ENCODE measurements around the gene POLR3B.
"Not testable (repeated sequence)": the region's sequence is repeated elsewhere in the genome, so short reads cannot be mapped to it uniquely, and the experiment has no call there.

POLR3B gene

DNA sequence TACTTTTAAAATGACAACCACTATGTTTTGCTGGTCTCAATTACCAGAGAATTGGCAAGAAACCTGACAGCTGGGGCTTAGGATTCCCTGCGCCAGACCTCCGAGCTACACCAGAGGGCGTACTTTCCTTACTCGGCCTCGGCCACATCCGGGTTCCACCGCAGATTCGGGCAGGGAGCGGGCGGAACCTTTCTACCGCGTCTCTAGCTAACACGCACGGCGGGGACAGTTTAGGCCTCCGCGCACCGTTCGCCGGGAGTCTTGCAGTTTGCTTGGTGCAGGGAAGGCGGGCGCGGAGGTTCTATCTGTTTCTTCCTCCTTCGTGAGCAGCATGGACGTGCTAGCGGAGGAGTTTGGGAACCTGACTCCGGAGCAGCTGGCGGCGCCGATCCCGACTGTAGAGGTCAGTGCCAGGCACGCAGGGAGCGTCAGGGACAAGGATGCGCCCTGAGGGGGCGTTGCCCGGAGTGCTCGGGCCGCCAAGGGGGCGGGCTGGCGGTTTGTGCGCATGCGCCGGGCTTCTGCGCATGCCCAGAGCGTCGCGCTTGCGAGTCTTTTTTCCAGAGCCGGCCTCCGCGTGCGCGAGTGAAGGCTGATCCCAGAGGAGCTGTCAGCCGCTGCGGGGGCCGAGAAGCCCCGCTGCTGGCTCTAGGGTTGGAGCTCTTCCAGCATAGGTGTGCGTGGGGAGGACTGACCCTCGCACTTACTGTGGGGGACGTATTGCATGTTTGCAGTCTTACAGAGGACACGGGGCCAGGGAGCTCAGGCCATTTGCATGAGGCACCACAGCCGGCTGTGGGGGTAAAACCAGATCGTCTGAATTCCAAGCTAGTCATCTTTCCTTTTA lies at the start of gene POLR3B:
POLR3B (plus strand) TSS at position 200 of the 847 bp plus-strand sequence; CDS start at position 332, 132 bp downstream.
- peak; percentile 95 to 96 for DNase-seq

DNA sequence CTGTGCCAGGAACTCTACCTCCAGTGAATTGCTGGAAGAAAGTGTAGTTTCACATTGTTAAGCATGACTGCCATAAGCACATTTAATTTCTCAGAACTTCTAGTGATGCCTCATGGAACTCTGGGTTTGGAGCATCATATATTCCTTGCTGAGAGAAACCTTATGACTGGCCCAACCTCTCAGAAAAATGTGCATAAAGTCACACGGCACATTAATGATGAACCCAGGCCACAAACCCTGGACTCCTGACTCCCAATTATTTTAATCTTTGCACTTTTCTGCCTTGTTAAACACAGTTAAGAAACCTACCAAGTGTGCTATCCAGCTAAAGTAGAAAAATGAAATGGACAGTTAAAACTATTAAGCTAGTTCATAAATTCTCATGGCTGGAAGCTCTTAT lies 49.4 kb upstream of the POLR3B start:
- DNase-seq = no peak

DNA sequence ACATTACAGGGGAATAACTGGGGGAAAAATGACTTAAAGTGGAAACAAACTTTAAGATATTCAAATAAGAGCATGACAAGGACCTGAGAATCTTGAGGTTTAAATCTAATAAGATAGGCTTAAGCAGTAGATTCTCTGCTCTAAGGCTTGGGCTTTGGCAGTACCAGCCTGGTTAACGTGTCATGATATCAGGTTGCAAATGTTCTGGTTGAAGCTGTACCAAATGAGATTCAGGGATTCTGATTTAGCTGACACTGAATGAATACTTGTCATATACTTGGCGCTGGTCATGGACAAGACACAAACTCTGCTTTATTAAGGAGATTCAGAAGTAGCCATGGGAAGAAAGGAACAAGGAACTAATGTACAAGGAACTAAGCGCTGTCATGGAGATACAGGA lies 48.9 kb upstream of the POLR3B start:
- DNase-seq = no peak

DNA sequence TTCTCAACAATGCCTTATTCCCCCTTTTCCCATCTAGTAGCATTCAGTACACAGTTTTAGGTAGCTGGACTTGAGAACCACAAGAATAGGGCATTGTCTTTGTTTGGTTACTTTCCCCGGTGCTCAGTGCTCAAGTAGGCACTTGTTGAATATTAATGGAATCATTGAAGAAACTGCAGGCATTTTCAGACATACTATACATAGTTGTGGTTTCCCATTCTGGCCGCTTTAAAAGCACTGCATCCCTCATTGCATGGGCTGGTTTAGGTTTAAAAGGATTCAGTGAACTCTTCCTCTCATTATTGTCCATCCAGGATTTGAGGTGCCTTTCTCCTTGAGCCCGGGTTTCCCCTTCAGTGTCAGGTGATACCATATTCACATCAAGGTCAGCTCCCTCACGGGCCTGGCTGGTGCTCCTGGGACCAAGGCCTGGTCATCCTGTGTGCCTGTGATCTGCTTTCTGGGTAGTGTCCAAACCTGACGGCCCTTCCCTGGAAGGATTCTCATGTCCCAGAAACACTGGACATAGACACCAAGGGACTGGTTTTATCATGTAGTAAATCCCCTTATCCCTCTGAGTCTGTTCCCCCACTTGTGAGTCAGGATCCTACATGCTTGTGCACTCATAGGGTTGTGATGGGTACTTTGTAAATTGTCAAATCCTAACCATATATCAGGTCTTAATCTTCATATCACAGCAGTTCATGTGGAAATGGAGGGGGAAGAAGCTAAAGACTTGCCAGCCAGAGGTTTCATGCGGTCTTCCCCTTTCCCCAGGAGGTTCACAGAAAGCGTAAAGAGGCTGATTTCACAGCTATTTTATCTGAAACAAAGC lies 47.7 kb upstream of the POLR3B start:
- DNase-seq = no peak

DNA sequence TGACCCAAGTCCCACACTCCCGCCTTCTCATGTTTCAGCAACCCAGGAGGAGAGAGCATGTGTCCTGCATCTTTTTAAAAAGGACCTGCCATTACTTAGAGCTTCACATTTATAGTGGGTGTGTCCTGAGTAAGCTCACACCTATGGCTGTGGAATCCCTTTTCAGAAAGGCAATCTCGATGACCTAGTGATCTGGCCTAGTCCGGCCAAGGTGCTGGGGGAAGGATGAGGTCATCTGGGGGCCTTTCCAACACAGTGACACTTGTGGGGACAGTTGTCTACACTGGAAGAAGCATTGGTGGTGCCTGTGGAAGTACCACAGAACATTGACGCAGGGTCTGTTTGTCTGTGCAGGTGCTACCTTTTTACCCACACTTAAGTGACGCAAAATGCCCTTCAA lies 46.9 kb upstream of the POLR3B start:
- no peak for DNase-seq

DNA sequence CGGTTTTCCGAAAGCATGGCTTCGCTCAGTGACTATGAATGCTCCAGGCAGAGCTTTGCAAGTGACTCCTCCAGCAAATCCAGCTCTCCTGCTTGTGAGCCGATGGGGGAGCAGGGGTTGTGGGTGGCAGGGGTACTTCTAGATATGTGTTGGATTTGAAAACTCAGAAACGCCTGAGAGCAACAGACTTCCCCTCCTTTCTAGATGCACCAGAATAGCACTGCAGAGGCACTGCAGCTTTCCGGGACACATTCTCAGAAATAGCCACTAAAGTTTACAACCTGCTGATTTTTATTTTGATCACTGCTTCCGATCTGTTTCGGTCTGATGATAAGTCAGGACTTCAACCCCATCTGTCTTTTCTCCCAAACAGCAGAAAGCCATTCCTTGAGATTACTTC lies 46.4 kb upstream of the POLR3B start:
- DNase-seq = no peak

DNA sequence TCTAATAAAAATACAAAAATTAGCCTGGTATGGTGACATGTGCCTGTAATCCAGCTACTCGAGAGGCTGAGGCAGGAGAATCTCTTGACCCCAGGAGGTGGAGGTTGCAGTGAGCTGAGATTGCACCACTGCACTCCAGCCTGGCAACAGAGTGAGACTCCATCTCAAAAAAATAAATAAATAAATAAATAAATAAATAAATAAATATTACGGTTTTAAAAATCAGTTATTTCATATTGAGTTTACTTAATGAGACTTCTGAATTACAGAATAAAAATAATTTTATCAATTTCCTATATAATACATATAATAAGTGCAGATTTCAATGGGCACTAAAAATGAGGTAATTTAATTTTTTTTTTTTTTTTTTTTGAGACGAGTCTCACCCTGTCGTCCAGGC lies 44.1 kb upstream of the POLR3B start:
- DNase-seq = not testable (repeated sequence)

DNA sequence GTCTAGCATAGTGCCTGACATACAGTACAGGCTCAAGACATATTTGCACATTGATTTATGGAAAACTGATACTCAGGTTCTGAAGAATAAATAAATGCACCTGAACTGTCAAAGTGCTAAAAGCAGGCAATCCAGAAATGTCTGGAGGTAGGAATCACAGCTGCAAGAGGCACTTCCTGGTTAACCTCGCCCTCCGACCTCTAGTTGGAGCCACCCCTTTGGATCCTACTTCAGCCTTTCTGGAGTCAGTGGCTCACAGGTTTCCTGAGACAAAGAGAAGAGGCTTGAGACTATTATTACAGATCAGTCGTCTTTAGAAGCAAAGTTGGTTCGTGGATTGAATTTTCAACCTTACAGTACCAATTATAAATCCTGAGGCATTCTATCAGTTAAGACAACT lies 42.0 kb upstream of the POLR3B start:
- DNase-seq = no peak

DNA sequence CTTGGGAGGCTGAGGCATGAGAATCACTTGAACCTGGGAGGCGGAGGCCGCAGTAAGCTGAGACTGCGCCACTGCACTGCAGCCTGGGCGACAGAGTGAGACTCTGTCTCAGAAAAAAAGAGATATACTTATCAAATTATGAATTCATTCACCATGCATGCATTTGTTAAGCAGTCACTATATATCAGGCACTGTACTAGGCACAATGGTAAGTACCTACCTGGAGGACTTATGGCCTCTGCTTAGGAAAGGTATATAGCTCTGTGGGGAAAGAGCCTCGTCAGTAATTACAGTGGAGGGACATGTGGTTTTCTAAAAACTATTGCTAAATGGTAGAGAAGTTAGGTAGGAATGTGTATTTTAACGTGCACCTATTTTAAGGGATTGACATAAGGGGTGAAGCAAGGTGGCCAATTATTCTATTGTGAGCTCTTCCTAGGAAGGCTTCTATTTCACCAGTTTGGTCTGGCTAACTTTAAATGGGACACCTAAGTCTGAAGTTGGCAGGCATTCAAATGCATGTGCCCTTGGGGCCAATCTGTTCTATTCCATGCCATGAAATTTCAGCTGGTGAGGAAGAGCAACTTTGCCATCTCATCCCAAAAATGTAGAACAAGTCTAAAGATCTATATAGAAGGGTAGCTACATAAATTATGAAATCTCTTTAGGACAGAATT lies 40.0 kb upstream of the POLR3B start:
- DNase-seq = peak in 1 of 2 experiments; percentile 19

DNA sequence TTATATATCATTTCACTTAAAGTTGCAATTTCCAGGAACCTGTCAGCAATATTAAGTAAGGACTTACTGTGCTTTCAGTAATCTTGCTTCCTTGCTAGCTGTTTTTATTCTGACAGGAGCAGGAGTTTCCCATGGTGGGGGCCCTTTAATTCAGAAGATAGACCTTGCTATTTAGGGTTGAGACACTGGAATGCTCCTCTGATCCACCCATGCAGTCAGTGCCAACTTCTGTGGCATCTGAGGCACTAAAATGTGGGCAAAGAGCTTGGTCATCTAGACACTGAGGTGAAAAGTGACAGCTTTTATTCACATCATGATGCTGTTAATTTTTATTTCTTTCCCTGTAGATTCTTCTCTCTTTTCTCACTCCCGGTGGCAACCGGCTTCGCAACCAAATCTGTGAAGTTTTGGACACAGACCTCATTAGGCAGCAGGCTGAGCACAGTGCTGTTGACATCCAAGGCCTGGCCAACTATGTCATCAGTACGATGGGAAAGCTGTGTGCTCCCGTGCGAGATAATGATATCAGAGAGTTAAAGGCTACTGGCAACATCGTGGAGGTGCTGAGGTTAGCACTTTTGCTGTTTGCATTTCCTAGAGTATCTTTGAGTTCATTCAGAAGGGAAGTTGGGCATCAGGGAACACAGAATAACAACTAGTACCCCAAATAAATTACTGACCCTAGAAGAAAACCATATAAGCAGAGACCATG lies 36.3 kb upstream of the POLR3B start:
- DNase-seq = no peak

DNA sequence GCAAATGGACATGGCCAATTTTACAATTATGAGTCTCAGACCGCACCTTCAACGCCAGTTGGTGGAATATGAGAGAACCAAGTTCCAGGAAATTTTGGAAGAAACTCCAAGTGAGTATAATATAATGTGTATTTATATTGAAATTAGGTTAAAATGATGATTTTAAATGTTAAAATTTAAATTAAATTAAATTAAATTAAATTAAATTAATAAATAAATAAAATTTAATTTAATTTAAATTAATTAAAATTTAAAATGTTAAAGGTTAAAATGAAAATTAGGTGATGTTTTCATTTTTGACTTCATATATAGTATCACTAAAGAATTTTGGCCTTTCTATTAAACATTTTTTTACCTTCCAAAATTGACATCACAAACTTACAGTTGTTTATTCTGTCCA lies 34.0 kb upstream of the POLR3B start:
- no peak for DNase-seq

DNA sequence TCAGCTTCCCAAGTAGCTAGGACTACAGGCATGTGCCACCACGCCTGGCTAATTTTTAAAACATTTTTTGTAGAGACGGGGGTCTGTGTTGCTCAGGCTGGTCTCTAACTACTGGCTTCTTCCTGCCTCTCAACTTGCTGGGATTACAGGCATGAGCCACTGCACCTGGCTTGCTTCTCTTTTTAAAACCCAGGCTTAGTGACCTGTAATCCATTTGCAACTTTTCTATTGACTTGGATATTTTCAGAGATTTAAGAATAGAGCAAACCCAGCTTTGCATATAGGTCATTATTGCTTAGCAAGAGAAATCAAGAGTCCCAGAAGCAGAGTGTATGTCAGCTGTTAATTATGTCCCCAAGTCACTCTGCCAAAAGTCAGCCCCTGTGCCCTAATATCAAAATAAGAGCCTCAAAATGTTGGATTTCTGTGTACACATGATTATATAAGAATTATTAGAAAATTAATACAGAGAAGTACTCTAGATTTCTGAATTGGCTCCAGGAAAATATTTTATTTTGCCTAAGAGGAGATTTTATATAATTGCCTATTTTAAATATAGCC lies 30.2 kb upstream of the POLR3B start:
- no peak for DNase-seq

DNA sequence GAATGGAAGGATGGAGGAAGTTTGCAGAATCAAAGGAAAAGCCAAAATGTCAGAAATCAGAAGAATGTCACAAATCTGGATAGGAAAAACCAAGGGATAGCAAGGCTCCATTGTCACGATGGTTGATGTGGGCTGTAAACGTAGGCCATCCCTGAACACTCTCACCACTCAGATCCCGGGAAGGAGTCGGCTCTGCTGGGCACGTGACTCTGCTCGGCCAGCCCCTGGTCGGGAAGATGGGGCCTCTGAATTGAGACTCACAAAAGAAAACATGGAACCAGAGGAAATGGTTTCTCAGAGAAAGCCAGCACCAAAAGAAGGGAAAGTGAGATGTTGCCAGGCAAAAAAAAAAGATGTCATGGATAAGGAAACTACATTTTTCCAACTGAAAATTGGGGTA lies 28.8 kb upstream of the POLR3B start:
- DNase-seq = no peak

DNA sequence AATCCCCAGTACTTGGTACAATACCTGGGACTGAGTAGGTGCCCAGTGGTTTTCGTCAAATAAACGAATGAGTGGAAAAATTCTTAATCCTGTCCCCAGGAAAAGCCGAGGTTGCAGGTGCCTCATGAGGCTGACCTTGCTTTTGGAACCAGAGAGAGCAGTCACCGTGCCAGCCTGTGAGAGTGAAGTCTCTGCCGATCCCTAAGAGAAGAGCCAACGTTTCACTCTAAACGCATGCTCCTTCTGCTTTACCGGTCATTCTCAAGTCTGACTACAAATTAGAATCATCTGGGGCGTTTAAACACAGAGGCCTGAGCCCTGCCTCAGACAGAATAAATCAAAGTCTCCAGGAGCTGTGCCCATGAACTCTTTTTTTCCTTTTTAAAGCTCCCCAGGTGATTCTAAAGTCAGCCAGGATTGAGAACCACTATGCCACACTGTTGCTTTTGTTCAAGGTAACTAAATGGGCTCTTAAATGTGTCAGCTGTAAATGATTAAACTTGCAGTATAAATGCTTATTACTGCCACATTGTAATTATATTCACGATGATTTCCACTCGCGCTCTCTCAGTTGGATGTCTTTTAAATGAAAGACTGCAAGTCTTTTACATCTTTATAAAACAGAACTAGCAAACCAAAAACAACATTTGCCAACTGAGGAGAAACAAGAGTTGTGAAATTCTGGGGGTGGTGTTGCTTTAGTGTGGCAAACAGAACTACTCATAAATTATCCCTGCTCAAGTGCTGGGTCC lies 28.1 kb upstream of the POLR3B start:
- no peak for DNase-seq

DNA sequence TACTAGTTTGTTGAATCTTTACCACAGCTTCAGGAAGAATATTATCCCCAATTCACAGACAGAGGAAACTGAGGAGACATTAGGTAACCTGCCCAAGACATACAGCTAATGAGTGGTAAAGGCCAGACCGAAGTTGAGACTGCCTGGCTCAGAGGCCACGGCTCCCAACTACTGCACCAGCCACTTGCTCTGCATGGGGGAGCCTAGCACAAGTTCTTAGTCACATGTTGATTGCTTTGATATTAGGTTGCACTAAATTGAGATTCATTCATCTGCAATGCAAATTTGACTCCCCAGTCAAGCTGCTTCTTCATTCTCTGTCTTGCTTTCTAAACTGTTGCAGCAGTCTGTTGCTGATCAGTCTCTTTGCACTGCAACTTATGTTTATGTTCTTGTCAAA lies 25.9 kb upstream of the POLR3B start:
- DNase-seq = no peak

DNA sequence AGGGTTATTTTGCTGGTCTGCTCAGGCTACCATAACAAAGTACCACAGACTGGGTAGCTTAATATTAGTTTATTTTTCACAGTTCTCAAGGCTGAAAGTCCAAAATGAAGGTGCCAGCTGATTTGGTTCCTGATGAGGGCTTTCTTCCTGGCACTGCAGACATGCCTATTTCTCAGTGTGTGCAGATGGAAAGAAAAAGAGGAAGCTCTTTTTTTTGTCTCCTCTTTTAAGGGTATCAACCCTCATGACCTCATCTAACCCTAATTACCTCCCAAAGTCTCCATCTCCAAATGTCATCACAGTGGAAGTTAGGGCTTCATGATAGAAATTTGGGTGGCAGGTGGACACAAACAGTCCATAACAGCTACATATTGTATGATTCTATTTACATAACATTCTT lies 25.0 kb upstream of the POLR3B start:
- DNase-seq = no peak

DNA sequence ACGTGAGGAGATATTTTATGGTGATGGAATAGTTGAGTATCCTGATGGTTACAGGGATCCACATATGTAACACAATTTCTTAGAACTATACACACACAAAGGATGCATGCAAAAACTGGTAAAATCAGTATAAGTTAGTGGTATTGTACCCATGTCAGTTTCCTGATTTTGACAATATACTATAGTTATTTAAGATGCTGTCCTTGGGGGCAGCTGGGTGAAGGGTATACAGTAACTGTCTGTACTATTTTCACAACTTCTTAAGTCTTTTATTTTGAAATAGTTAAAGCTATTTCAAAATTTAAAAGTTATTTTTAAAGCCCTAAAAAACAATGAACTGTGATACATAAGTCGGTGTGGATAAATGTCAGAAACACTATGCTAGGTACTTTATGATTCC lies 24.5 kb upstream of the POLR3B start:
- no peak for DNase-seq

DNA sequence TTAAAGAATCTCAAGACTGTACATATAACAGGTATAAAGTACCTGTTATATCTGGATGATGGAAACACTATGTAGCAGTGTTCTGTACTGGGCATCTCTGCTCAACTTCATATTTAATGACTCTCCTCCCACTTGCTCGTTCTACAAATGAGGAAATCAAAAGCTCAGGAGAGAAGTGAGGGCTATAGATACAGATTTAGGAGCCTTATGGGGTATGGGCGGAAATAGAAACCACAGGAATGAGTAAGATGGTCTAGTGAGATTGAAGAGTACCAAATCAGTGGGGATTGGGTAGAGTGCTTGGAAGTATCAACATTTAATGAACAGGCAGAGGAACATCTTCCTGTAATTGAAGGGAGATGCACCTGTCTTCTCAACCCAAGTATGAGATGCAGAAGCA lies 23.8 kb upstream of the POLR3B start:
- no peak for DNase-seq

DNA sequence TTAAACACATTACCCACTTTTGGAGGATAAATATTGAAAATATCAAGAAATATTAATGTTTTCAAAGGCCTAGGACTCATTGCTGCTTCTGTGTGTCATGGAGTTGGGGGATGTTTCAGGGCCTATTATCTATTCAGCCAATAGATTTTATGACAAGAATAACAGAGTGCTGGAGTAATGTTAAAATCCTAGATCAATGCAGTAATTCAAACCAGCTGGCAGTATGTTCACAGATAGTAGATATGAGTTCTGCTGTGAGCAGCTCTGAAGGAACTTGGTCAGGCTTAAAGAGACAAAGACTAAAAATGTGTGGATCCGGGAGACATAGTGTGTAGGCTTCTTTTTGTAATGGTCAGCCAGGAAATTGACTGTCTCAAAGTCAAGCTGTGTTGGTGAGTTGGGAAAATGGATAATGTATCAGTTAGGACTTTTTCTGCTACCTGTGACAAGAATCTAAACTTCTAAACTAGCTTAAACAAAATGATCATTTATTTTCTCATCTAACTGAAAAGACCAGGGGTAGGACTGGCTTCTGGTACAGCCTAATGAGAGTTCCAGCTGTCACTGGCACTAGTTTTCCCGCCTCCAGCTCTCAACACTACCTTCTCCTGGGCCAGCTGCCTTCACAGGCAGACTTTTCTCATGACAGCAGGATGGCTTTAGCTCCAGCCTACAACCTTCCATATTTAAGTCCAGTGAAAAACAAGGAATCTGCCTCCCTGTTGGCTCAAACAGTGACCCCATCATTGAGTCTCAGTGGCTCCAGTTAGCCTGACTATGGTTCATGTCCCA lies 16.3 kb upstream of the POLR3B start:
- DNase-seq = no peak

DNA sequence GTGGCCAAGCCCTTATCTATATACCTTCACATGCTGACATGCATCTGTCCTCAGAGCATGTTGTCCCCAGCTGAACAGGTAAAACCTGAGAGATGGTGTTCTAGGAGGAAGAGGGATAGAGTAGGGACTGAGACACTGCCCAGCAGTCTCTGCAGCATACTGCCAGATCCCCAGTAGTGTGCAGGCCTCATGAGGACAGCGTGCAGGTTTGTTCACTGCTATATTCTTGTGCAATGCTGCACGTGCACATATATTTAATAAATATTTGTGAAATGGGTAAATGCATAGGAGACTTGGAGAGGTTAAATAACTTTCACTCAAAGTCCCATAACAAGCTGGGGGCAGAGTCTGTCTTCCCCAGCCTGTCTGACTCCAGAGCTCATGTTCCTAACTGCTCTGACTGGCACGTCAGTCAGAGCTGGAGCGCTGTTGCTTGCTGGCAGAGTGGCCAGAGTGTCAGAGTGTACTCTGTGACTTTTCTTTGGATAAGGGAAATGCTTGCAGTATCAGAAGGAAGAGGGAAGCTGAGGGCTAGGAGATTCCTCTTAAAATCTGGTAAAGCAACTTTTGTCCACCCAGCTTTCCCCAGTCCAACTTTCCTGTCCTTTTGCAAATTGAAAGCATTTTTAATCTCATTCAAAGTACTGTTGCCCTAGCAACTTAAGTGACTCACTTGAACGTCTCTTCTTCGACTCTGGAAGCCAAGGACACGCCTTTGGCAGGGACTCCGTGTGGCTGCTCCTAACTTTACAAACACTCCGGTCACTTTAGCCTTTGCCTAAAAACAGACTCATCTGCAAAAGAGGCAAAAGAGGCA lies 14.9 kb upstream of the POLR3B start:
- DNase-seq = peak in 1 of 2 experiments; percentile 26
